GM23248 (cell line): ENCODE measurements around the gene VSIG2.

Experiments used
- EZH2 ChIP-seq: fragments of 200-600 bp; sonication (generic); IDR thresholded peaks from 2 replicates; pipeline ENCODE4 v1.6.1; 2018; ENCODE audit warnings: antibody characterized with exemption, mild to moderate bottlenecking; ENCODE audit not compliant: insufficient read depth, poor library complexity, severe bottlenecking
- EZH2phosphoT487 ChIP-seq: fragments of 200-600 bp; sonication (generic); IDR thresholded peaks from 2 replicates; pipeline ENCODE4 v1.6.1; 2018; ENCODE audit warnings: antibody characterized with exemption, moderate library complexity, mild to moderate bottlenecking, low read depth; ENCODE audit not compliant: insufficient read depth

GRCh38 chr11:124732230-124732629 is 19.8 kb downstream of the VSIG2 start:
- TF ChIP-seq EZH2phosphoT487 (no peak), EZH2 (no peak)
